HUES6 (cell line): Measurements from ENCODE around the gene UTP4.

Experiments used
- H3K27ac ChIP-seq: 2 replicates; pipeline ENCODE4 v1.7.0; 2013; ENCODE audit warnings: low read depth, mild to moderate bottlenecking, low read length, inconsistent platforms
- H3K27me3 ChIP-seq: 2 replicates; pipeline ENCODE4 v1.6.1; 2013; ENCODE audit warnings: low read length; ENCODE audit not compliant: control insufficient read depth, insufficient read depth
- H3K36me3 ChIP-seq: 2 replicates; pipeline ENCODE4 v1.6.1; 2013; ENCODE audit warnings: low read length; ENCODE audit not compliant: control insufficient read depth, insufficient read depth
- H3K4me1 ChIP-seq: 2 replicates; pipeline ENCODE4 v1.6.1; 2013; ENCODE audit warnings: low read length; ENCODE audit not compliant: control insufficient read depth, insufficient read depth
- H3K4me3 ChIP-seq: 2 replicates; pipeline ENCODE4 v1.5.1; 2013; ENCODE audit warnings: low read depth, low read length
- H3K9ac ChIP-seq: one replicate; pipeline ENCODE4 v1.6.1; 2013; ENCODE audit warnings: mild to moderate bottlenecking, low read length
- H3K9me3 ChIP-seq: 2 replicates; pipeline ENCODE4 v1.6.1; 2013; ENCODE audit warnings: low read depth, low read length; ENCODE audit not compliant: control insufficient read depth, insufficient read depth

The UTP4 gene

GRCh38 chr16:69111876-69112230, 20.6 kb upstream of the UTP4 start:
- Histone ChIP-seq H3K36me3 (peaks cover 75% of the 10 kb centered on the region), H3K4me1 (peaks cover 12% of the 10 kb centered on the region), H3K9ac (no peak overlapping the region), H3K9me3 (no peaks in the 10 kb centered on the region), H3K4me3 (no peak overlapping the region), H3K27me3 (peaks cover 5% of the 10 kb centered on the region; the same call in 1 of the 2 replicates), H3K27ac (no peak overlapping the region)

GRCh38 chr16:69112285-69113129, 19.9 kb upstream of the UTP4 start:
- H3K27ac ChIP-seq, result no peak overlapping the region
- H3K27me3 ChIP-seq, result no peaks in the 10 kb centered on the region; the same call in 1 of the 2 replicates
- H3K9ac ChIP-seq, result no peak overlapping the region
- peaks cover 80% of the 10 kb centered on the region for H3K36me3 ChIP-seq
- H3K4me3 ChIP-seq, result no peak overlapping the region
- H3K9me3 ChIP-seq, result no peaks in the 10 kb centered on the region
- peaks cover 12% of the 10 kb centered on the region for H3K4me1 ChIP-seq

GRCh38 chr16:69113216-69113615, 19.2 kb upstream of the UTP4 start:
- H3K9ac ChIP-seq, result no peak overlapping the region
- H3K4me3 ChIP-seq, result no peak overlapping the region
- no peak overlapping the region for H3K27ac ChIP-seq
- H3K4me1 ChIP-seq, result peaks cover 10% of the 10 kb centered on the region
- no peaks in the 10 kb centered on the region for H3K9me3 ChIP-seq
- H3K27me3 ChIP-seq, result no peaks in the 10 kb centered on the region
- H3K36me3 ChIP-seq, result peaks cover 87% of the 10 kb centered on the region

GRCh38 chr16:69114346-69114975, 18.0 kb upstream of the UTP4 start:
- Histone ChIP-seq H3K27me3 (no peaks in the 10 kb centered on the region), H3K4me1 (no peaks in the 10 kb centered on the region; the same call in 1 of the 2 replicates), H3K9me3 (no peaks in the 10 kb centered on the region), H3K36me3 (peaks cover 94% of the 10 kb centered on the region), H3K27ac (no peak overlapping the region), H3K9ac (no peak overlapping the region), H3K4me3 (no peak overlapping the region)

DNA sequence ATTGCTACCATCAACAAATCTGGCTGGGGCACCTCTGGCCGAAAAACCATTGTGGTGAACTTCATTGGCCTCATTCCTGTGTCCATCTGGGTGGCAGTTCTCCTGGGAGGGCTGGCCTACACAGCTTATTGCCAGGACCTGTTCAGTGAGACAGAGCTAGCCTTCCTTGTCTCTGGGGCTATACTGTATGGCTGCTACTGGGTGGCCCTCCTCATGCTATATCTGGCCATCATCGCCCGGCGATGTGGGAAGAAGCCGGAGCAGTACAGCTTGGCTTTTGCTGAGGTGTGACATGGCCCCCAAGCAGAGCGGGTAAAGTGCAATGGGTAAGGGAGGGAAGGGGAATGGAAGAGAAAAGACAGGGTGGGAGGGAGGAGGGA, 17.5 kb upstream of the UTP4 start:
- no peak overlapping the region for H3K4me3 ChIP-seq
- H3K27ac ChIP-seq, result no peak overlapping the region
- H3K9ac ChIP-seq, result no peak overlapping the region
- H3K9me3 ChIP-seq, result no peaks in the 10 kb centered on the region
- no peaks in the 10 kb centered on the region for H3K27me3 ChIP-seq
- H3K4me1 ChIP-seq, result no peaks in the 10 kb centered on the region; the same call in 1 of the 2 replicates
- H3K36me3 ChIP-seq, result peaks cover 94% of the 10 kb centered on the region

GRCh38 chr16:69115361-69115760, 17.1 kb upstream of the UTP4 start:
- Histone ChIP-seq H3K9ac (no peak overlapping the region), H3K27me3 (no peaks in the 10 kb centered on the region), H3K27ac (no peak overlapping the region), H3K4me1 (no peaks in the 10 kb centered on the region; the same call in 1 of the 2 replicates), H3K4me3 (no peak overlapping the region), H3K36me3 (peaks cover 97% of the 10 kb centered on the region), H3K9me3 (no peaks in the 10 kb centered on the region)

- H3K9me3 ChIP-seq, result no peaks in the 10 kb centered on the region
- H3K36me3 ChIP-seq, result peaks cover 97% of the 10 kb centered on the region
- H3K27me3 ChIP-seq, result no peaks in the 10 kb centered on the region
- no peak overlapping the region for H3K27ac ChIP-seq
- no peak overlapping the region for H3K4me3 ChIP-seq
- H3K9ac ChIP-seq, result no peak overlapping the region
- H3K4me1 ChIP-seq, result no peaks in the 10 kb centered on the region; the same call in 1 of the 2 replicates
Observed at GRCh38 chr16:69115837-69116236, 16.6 kb upstream of the UTP4 start.

GRCh38 chr16:69116256-69116875, 16.1 kb upstream of the UTP4 start:
- no peak overlapping the region for H3K27ac ChIP-seq
- H3K36me3 ChIP-seq, result peaks cover 97% of the 10 kb centered on the region
- H3K9me3 ChIP-seq, result no peaks in the 10 kb centered on the region
- H3K4me3 ChIP-seq, result no peak overlapping the region
- no peaks in the 10 kb centered on the region; the same call in 1 of the 2 replicates for H3K4me1 ChIP-seq
- no peak overlapping the region for H3K9ac ChIP-seq
- no peaks in the 10 kb centered on the region for H3K27me3 ChIP-seq

DNA sequence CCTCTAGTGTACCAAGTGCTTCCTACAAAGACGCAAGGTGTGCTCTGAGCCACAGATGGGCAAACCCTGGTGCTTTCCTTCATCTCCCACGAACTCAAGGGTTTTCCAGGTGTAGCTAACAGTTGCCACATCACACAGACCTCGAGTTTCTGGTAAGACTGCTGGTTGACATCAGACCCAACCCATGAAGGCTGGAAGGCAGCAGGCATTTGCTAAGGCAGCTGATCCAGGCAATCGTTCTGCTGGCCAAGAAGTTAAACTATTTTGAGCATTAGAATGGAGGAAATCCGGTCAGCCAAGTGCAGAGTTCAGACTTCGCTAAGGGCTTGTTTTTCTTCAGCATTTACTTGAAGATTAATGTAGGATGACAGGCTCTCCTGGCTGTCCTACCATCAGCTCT, 15.5 kb upstream of the UTP4 start:
- no peak overlapping the region for H3K27ac ChIP-seq
- no peaks in the 10 kb centered on the region for H3K27me3 ChIP-seq
- H3K4me3 ChIP-seq, result no peak overlapping the region
- peaks cover 93% of the 10 kb centered on the region for H3K36me3 ChIP-seq
- H3K9me3 ChIP-seq, result no peaks in the 10 kb centered on the region
- no peak overlapping the region for H3K9ac ChIP-seq
- no peaks in the 10 kb centered on the region; the same call in 1 of the 2 replicates for H3K4me1 ChIP-seq

DNA sequence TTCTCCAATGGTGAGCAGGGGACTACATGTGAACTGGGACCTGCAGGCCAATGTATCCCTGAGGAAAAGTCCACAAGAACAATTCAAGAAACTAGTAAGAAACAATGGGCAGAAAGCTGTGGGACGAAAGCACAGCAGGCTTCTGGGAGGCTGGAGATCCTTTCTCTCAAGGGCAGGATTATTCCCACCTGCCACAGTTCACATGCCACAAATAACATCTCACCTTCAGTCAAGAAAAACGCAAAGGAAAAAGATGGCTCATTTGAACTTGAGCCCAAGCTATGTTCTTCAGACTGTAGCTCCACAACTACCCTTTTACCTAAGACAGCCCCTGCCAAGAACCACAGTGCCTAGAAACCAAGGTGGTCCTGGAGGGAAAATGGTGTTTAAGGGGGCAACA, 14.0 kb upstream of the UTP4 start:
- H3K4me1 ChIP-seq, result no peaks in the 10 kb centered on the region
- no peak overlapping the region for H3K4me3 ChIP-seq
- no peaks in the 10 kb centered on the region for H3K27me3 ChIP-seq
- no peak overlapping the region for H3K27ac ChIP-seq
- no peak overlapping the region for H3K9ac ChIP-seq
- H3K9me3 ChIP-seq, result no peaks in the 10 kb centered on the region
- H3K36me3 ChIP-seq, result peaks cover 82% of the 10 kb centered on the region

GRCh38 chr16:69118994-69119393, 13.5 kb upstream of the UTP4 start:
- Histone ChIP-seq H3K27me3 (no peaks in the 10 kb centered on the region), H3K27ac (no peak overlapping the region), H3K4me3 (no peak overlapping the region), H3K9me3 (no peaks in the 10 kb centered on the region), H3K9ac (no peak overlapping the region), H3K36me3 (peaks cover 76% of the 10 kb centered on the region), H3K4me1 (no peaks in the 10 kb centered on the region)
